HG03175 (cell line): ENCODE results near the gene CFAP92.

Experiments
- ATAC-seq: cut with Tn5 transposase; IDR thresholded peaks from one replicate; pipeline ENCODE4 v1.9.1; 2021; ENCODE audit warnings: mild to moderate bottlenecking, moderate library complexity; ENCODE audit not compliant: unreplicated experiment

The CFAP92 gene

GRCh38 chr3:129026728-129027543, 33.1 kb upstream of the CFAP92 start:
- peak; percentile 99 for ATAC-seq

- no peak for ATAC-seq
These were observed 32.0 kb upstream of the CFAP92 start for GRCh38 chr3:129025691-129026435.

- no peak for ATAC-seq
These were observed 31.2 kb upstream of the CFAP92 start for GRCh38 chr3:129025108-129025507.

GRCh38 chr3:129023909-129024308, 30.0 kb upstream of the CFAP92 start:
- no peak for ATAC-seq

GRCh38 chr3:129023008-129023358, 29.1 kb upstream of the CFAP92 start:
- no peak for ATAC-seq

- no peak for ATAC-seq
These were observed 28.5 kb upstream of the CFAP92 start for GRCh38 chr3:129022114-129023007.

- ATAC-seq: no peak
These were observed 27.3 kb upstream of the CFAP92 start for GRCh38 chr3:129021140-129021551.

GRCh38 chr3:129020691-129021090, 26.8 kb upstream of the CFAP92 start:
- no peak for ATAC-seq

GRCh38 chr3:129019266-129019665, 25.4 kb upstream of the CFAP92 start:
- ATAC-seq: no peak

- ATAC-seq: no peak
These were observed 24.9 kb upstream of the CFAP92 start for GRCh38 chr3:129018751-129019150.

- no peak for ATAC-seq
These were observed 24.4 kb upstream of the CFAP92 start for GRCh38 chr3:129018271-129018670.

- ATAC-seq: no peak
These were observed 23.6 kb upstream of the CFAP92 start for GRCh38 chr3:129017484-129017899.

GRCh38 chr3:129016720-129017483, 23.0 kb upstream of the CFAP92 start:
- peak; percentile 60 for ATAC-seq

GRCh38 chr3:129016356-129016719, 22.5 kb upstream of the CFAP92 start:
- no peak for ATAC-seq

- no peak for ATAC-seq
These were observed 21.7 kb upstream of the CFAP92 start for GRCh38 chr3:129015388-129016105.

GRCh38 chr3:129014793-129015345, 21.0 kb upstream of the CFAP92 start:
- no peak for ATAC-seq

GRCh38 chr3:129014148-129014547, 20.3 kb upstream of the CFAP92 start:
- no peak for ATAC-seq

GRCh38 chr3:129013491-129013891, 19.6 kb upstream of the CFAP92 start:
- ATAC-seq: no peak

GRCh38 chr3:129010310-129010956, 16.6 kb upstream of the CFAP92 start:
- no peak for ATAC-seq
